Stimulated activated CD8-positive, alpha-beta memory T cell treated with anti-CD3 and anti-CD28 coated beads, Interleukin-4, amount 100 ng/mL, for 48 hours (primary cell): ENCODE measurements around the gene NAALADL2.

Experiments used
- DNase-seq: peaks from one replicate; pipeline ENCODE4 v3.0.0-alpha.2; 2020

The NAALADL2 gene

GRCh38 chr3:175001091-175001490, 142.0 kb downstream of the NAALADL2 start:
- DNase-seq, result no peak

GRCh38 chr3:175002732-175003143, 143.6 kb downstream of the NAALADL2 start:
- no peak for DNase-seq

- no peak for DNase-seq
These were observed 144.5 kb downstream of the NAALADL2 start for GRCh38 chr3:175003590-175003989.

- no peak for DNase-seq
These were observed 146.1 kb downstream of the NAALADL2 start for GRCh38 chr3:175005193-175005592.

GRCh38 chr3:175005881-175006280, 146.7 kb downstream of the NAALADL2 start:
- no peak for DNase-seq

- DNase-seq, result no peak
These were observed 148.2 kb downstream of the NAALADL2 start for GRCh38 chr3:175007306-175007705.

GRCh38 chr3:175009295-175009694, 150.2 kb downstream of the NAALADL2 start:
- no peak for DNase-seq

GRCh38 chr3:175015056-175015635, 156.0 kb downstream of the NAALADL2 start:
- no peak for DNase-seq

GRCh38 chr3:175018946-175019727, 160.0 kb downstream of the NAALADL2 start:
- DNase-seq, result no peak

GRCh38 chr3:175020101-175020500, 161.0 kb downstream of the NAALADL2 start:
- DNase-seq, result no peak

- DNase-seq, result no peak
These were observed 170.7 kb downstream of the NAALADL2 start for GRCh38 chr3:175029828-175030227.

GRCh38 chr3:175039875-175040274, 180.7 kb downstream of the NAALADL2 start:
- DNase-seq, result no peak

GRCh38 chr3:175041369-175041768, 182.2 kb downstream of the NAALADL2 start:
- DNase-seq, result no peak

GRCh38 chr3:175046601-175047000, 187.5 kb downstream of the NAALADL2 start:
- no peak for DNase-seq

GRCh38 chr3:175047786-175048185, 188.7 kb downstream of the NAALADL2 start:
- DNase-seq, result no peak

- DNase-seq, result no peak
These were observed 198.3 kb downstream of the NAALADL2 start for GRCh38 chr3:175057401-175057800.

GRCh38 chr3:175059788-175060187, 200.7 kb downstream of the NAALADL2 start:
- DNase-seq, result no peak

- DNase-seq, result no peak
These were observed 206.4 kb downstream of the NAALADL2 start for GRCh38 chr3:175065497-175065896.

- no peak for DNase-seq
These were observed 207.7 kb downstream of the NAALADL2 start for GRCh38 chr3:175066617-175067415.

- no peak for DNase-seq
These were observed 209.5 kb downstream of the NAALADL2 start for GRCh38 chr3:175068587-175068986.

GRCh38 chr3:175070946-175071345, 211.8 kb downstream of the NAALADL2 start:
- DNase-seq, result no peak

GRCh38 chr3:175073219-175073905, 214.2 kb downstream of the NAALADL2 start:
- no peak for DNase-seq

- no peak for DNase-seq
These were observed 216.1 kb downstream of the NAALADL2 start for GRCh38 chr3:175075269-175075668.
